H1 (cell line): ENCODE data around the gene RAB21. TPM values are rescaled to one million over a fixed set of nuclear protein-coding genes. Genes with fewer than 3 reads are reported as not detected.

ENCODE experiments used
- ATF2 ChIP-seq: IDR thresholded peaks from 2 replicates; pipeline ENCODE4 v1.6.1; 2012; ENCODE audit warnings: low read length, inconsistent platforms
- EGR1 ChIP-seq: IDR thresholded peaks from 2 replicates; pipeline ENCODE4 v1.6.1; 2011; ENCODE audit warnings: low read depth, low read length, borderline replicate concordance
- EP300 ChIP-seq, 2 experiments: IDR thresholded peaks; 1 replicate in 1 of 2; 2 replicates in 1 of 2; pipeline ENCODE4 v1.6.1; 2011 to 2012; ENCODE audit warnings: low read depth in 2 of 2, low read length in 2 of 2, mild to moderate bottlenecking in 2 of 2, borderline replicate concordance in 1 of 2, inconsistent platforms in 1 of 2, moderate library complexity in 1 of 2
- GTF2F1 ChIP-seq: IDR thresholded peaks from 2 replicates; pipeline ENCODE4 v1.6.1; 2012; ENCODE audit warnings: low read depth, low read length, improper control_type of control experiment, borderline replicate concordance
- HDAC6 ChIP-seq: IDR thresholded peaks from one replicate; pipeline ENCODE4 v1.7.1; 2012; ENCODE audit warnings: low read depth, mild to moderate bottlenecking, inconsistent platforms, low read length, moderate library complexity
- RXRA ChIP-seq: IDR thresholded peaks from 2 replicates; pipeline ENCODE4 v1.6.1; 2011; ENCODE audit warnings: low read depth, mild to moderate bottlenecking, low read length, moderate library complexity; ENCODE audit not compliant: insufficient read depth
- SP4 ChIP-seq: IDR thresholded peaks from 2 replicates; pipeline ENCODE4 v1.6.1; 2012; ENCODE audit warnings: low read length, inconsistent platforms
- polyA plus RNA-seq, 7 experiments: library from polyadenylated mRNA; depleted of rRNA in 3 of 7; stranded (reverse) in 5 of 7; unstranded in 2 of 7; fragments of >200 nt in 5 of 7; fragments of 200-250 nt in 2 of 7; gene quantifications; 1 replicate in 5 of 7; 2 replicates in 1 of 7; 4 replicates in 1 of 7; pipeline versions ENCODE4 v1.2.1 to v1.2.3, GENCODE V29; 2011 to 2013; ENCODE audit warnings: missing spikeins in 2 of 7, mixed read lengths in 2 of 7
- total RNA-seq: library from RNA; stranded (reverse); fragmentation: NEBNext Ultra II Directional; extraction: Animal tissue kit (Norgen Biotek cat#: 25700); gene quantifications from 2 replicates; pipeline ENCODE4 v1.2.1, GENCODE V29; 2021

RAB21 gene
- total and polyA plus RNA-seq, 2 of the 8 experiments (the other 6 are each of a cell fraction or from before 2014, with no cell fraction given), result 1.2 to 47.2 TPM

GRCh38 chr12:71764587-71765321 lies 10.1 kb downstream of the RAB21 start (continued):
- no peak for TF ChIP-seq SP4
- no peak for TF ChIP-seq ATF2
- TF ChIP-seq EGR1, result no peak
- TF ChIP-seq GTF2F1, result no peak
- no peak for TF ChIP-seq HDAC6
- no peak for TF ChIP-seq EP300 (IDR thresholded peaks at IDR 0.05; ENCODE audit: borderline replicate concordance in 1 of 2, low read depth in 2 of 2, low read length in 2 of 2)
- TF ChIP-seq RXRA, result no peak
